ENCODE measurements around the gene ZCCHC7.
"Not testable (repeated sequence)": the region's sequence is repeated elsewhere in the genome, so short reads cannot be mapped to it uniquely, and the experiment has no call there.

ZCCHC7 gene

DNA sequence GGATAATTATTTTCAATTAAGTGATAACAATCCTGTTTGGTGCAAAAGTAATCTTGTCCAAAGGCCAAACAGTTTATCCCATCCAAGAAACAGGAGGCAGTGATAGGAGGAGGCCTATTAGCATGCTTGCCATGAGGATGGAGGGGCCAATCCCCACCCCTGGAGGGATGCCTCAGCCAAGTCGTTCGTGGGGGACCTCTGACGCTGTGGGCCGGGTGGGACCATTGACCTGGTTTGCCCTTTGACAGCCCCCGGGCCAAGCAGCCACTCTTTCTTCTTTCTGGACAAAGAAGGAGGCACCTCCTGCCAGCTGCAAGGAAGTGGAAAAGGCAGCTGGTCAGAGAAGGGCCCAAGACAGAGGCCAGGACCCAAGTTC, 262.6 kb downstream of the ZCCHC7 start:
- Histone ChIP-seq H2AFZ (ENCODE audit: low read depth, low read length) (no peak overlapping the region), H3K9me3 (ENCODE audit: low read length) (peaks cover 2% of the 10 kb centered on the region), H3K36me3 (ENCODE audit: insufficient read depth, low read length) (no peaks in the 10 kb centered on the region), H3K4me1 (ENCODE audit: insufficient read depth, low read length) (no peaks in the 10 kb centered on the region), H3K27me3 (ENCODE audit: insufficient read depth, low read length) (no peaks in the 10 kb centered on the region), H3K4me3 (ENCODE audit: low read length) (no peak overlapping the region)

DNA sequence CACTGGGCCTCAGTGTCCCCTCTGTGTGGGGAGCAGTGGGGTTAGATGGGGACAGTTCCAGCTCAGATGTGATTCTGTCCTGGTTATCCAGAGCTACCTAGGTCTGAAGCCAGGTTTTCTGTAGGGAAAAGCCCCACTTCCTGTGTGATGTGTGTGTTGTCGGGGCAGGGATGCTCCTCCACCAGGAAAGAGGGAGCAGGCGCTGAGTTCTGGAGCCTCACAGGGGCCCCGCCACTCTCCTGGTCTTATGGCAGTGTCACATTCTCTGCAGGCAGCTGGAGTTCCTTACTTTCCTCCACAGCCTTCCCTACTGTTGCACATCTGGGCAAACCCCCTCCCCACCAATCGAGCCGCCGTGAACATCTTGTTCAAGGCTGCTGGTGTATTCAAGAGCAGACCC, 263.0 kb downstream of the ZCCHC7 start:
- H2AFZ ChIP-seq (ENCODE audit: low read depth, low read length): no peak overlapping the region
- no peaks in the 10 kb centered on the region for H3K4me1 ChIP-seq (ENCODE audit: insufficient read depth, low read length)
- H3K4me3 ChIP-seq (ENCODE audit: low read length): no peak overlapping the region
- no peaks in the 10 kb centered on the region for H3K36me3 ChIP-seq (ENCODE audit: insufficient read depth, low read length)
- H3K27me3 ChIP-seq (ENCODE audit: insufficient read depth, low read length): no peaks in the 10 kb centered on the region
- H3K9me3 ChIP-seq (ENCODE audit: low read length): peaks cover 2% of the 10 kb centered on the region

DNA sequence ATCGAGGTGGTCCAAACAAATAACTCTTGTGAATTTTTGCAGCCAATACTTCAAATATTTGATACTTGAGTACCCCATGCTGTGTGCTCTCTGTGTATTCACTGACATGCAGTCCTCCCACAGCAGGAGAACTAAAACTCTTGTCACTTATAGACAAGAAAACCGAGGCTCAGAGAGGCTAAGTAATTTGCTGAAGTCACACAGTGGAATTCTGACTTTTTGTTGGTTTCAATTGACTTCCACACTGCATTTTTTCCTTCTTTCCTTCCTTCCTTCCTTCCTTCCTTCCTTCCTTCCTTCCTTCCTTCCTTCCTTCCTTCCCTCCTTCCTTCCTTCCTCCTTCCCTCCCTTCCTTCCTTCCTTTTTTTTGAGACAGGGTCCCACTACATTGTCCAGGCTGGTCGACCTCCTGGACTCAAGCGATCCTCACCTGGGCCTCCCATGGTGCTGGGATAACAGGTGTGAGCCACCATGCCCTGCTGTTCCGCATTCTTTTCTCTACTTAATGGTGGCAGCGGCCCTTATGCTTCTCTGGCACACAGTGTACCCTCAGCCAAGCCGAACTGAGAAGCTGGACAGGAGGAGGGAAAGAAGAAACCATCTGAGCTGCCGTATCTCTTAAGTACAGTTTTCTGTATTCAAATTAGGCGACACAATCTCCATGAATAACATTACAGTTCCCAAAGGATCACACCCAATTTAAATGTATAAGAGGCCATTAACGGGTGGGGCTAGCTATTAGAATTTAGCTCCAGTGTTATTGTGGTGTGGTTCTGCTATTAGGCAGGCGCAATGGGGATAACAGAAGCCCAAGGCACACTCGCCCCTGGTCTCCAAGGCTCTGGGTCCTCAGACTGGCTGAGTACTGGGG, 263.7 kb downstream of the ZCCHC7 start:
- H3K4me1 ChIP-seq (ENCODE audit: insufficient read depth, low read length): no peaks in the 10 kb centered on the region
- H2AFZ ChIP-seq (ENCODE audit: low read depth, low read length): no peak overlapping the region
- no peaks in the 10 kb centered on the region for H3K36me3 ChIP-seq (ENCODE audit: insufficient read depth, low read length)
- H3K9me3 ChIP-seq (ENCODE audit: low read length): peaks cover 2% of the 10 kb centered on the region
- no peaks in the 10 kb centered on the region for H3K27me3 ChIP-seq (ENCODE audit: insufficient read depth, low read length)
- H3K4me3 ChIP-seq (ENCODE audit: low read length): no peak overlapping the region

GRCh38 chr9:37385286-37385685, 264.9 kb downstream of the ZCCHC7 start:
- no peak overlapping the region for H3K4me3 ChIP-seq (ENCODE audit: low read length)

DNA sequence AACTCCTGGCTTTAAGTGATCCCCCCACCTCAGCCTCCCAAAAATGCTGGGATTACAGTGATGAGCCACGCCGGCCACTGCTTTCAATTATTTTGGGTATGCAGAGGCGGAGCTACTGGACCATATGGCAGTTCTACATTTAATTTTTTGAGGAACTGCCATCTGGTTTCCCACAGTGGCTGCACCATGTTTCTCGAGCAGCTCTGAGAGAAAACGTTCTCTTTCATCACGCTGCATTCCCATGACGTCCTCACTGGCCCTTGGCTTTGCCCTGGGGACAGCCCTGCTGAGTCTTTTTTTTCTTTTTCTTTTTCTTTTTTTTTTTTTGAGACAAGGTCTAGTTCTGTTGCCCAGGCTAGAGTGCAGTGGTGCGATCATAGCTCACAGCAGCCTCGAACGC, 266.6 kb downstream of the ZCCHC7 start:
- Histone ChIP-seq H3K9me3 (ENCODE audit: low read length) (peaks cover 2% of the 10 kb centered on the region), H2AFZ (ENCODE audit: low read depth, low read length) (no peak overlapping the region), H3K4me3 (ENCODE audit: low read length) (no peak overlapping the region), H3K4me1 (ENCODE audit: insufficient read depth, low read length) (no peaks in the 10 kb centered on the region), H3K36me3 (ENCODE audit: insufficient read depth, low read length) (no peaks in the 10 kb centered on the region), H3K27me3 (ENCODE audit: insufficient read depth, low read length) (no peaks in the 10 kb centered on the region)

More at GRCh38 chr9:37385286-37385685, 264.9 kb downstream of the ZCCHC7 start:
- Histone ChIP-seq H3K36me3 (ENCODE audit: insufficient read depth, low read length) (no peaks in the 10 kb centered on the region), H3K27me3 (ENCODE audit: insufficient read depth, low read length) (no peaks in the 10 kb centered on the region), H3K4me1 (ENCODE audit: insufficient read depth, low read length) (no peaks in the 10 kb centered on the region), H3K9me3 (ENCODE audit: low read length) (peaks cover 2% of the 10 kb centered on the region), H2AFZ (ENCODE audit: low read depth, low read length) (no peak overlapping the region)

- H3K4me3 ChIP-seq (ENCODE audit: low read length): no peak overlapping the region
- no peaks in the 10 kb centered on the region for H3K9me3 ChIP-seq (ENCODE audit: low read length)
- no peak overlapping the region for H2AFZ ChIP-seq (ENCODE audit: low read depth, low read length)
- H3K27me3 ChIP-seq (ENCODE audit: insufficient read depth, low read length): no peaks in the 10 kb centered on the region
- H3K36me3 ChIP-seq (ENCODE audit: insufficient read depth, low read length): no peaks in the 10 kb centered on the region
- H3K4me1 ChIP-seq (ENCODE audit: insufficient read depth, low read length): no peaks in the 10 kb centered on the region
These were observed 270.4 kb downstream of the ZCCHC7 start for GRCh38 chr9:37390759-37391158.

- Histone ChIP-seq H3K4me3 (ENCODE audit: low read length) (no peak overlapping the region), H3K36me3 (ENCODE audit: insufficient read depth, low read length) (no peaks in the 10 kb centered on the region), H2AFZ (ENCODE audit: low read depth, low read length) (no peak overlapping the region), H3K9me3 (ENCODE audit: low read length) (no peaks in the 10 kb centered on the region), H3K27me3 (ENCODE audit: insufficient read depth, low read length) (no peaks in the 10 kb centered on the region), H3K4me1 (ENCODE audit: insufficient read depth, low read length) (no peaks in the 10 kb centered on the region)
These were observed 271.9 kb downstream of the ZCCHC7 start for GRCh38 chr9:37392272-37392671.

- H3K27me3 ChIP-seq (ENCODE audit: insufficient read depth, low read length): no peaks in the 10 kb centered on the region
- H2AFZ ChIP-seq (ENCODE audit: low read depth, low read length): no peak overlapping the region
- no peaks in the 10 kb centered on the region for H3K9me3 ChIP-seq (ENCODE audit: low read length)
- H3K36me3 ChIP-seq (ENCODE audit: insufficient read depth, low read length): no peaks in the 10 kb centered on the region
- H3K4me1 ChIP-seq (ENCODE audit: insufficient read depth, low read length): no peaks in the 10 kb centered on the region
- no peak overlapping the region for H3K4me3 ChIP-seq (ENCODE audit: low read length)
These were observed 274.9 kb downstream of the ZCCHC7 start for GRCh38 chr9:37395229-37395628.

- no peaks in the 10 kb centered on the region for H3K27me3 ChIP-seq (ENCODE audit: insufficient read depth, low read length)
- H3K4me3 ChIP-seq (ENCODE audit: low read length): no peak overlapping the region
- no peaks in the 10 kb centered on the region for H3K4me1 ChIP-seq (ENCODE audit: insufficient read depth, low read length)
- no peak overlapping the region for H2AFZ ChIP-seq (ENCODE audit: low read depth, low read length)
- H3K36me3 ChIP-seq (ENCODE audit: insufficient read depth, low read length): no peaks in the 10 kb centered on the region
- no peaks in the 10 kb centered on the region for H3K9me3 ChIP-seq (ENCODE audit: low read length)
These were observed 275.3 kb downstream of the ZCCHC7 start for GRCh38 chr9:37395663-37396062.

- not testable (repeated sequence) for H3K4me3 ChIP-seq (ENCODE audit: low read length); H2AFZ ChIP-seq (ENCODE audit: low read depth, low read length); H3K9me3 ChIP-seq (ENCODE audit: low read length); H3K27me3 ChIP-seq (ENCODE audit: insufficient read depth, low read length); H3K36me3 ChIP-seq (ENCODE audit: insufficient read depth, low read length); H3K4me1 ChIP-seq (ENCODE audit: insufficient read depth, low read length)
These were observed 277.6 kb downstream of the ZCCHC7 start for GRCh38 chr9:37397948-37398347.

- Histone ChIP-seq H3K4me1 (ENCODE audit: insufficient read depth, low read length) (no peaks in the 10 kb centered on the region), H3K4me3 (ENCODE audit: low read length) (no peak overlapping the region), H3K36me3 (ENCODE audit: insufficient read depth, low read length) (no peaks in the 10 kb centered on the region), H3K9me3 (ENCODE audit: low read length) (no peaks in the 10 kb centered on the region), H2AFZ (ENCODE audit: low read depth, low read length) (no peak overlapping the region), H3K27me3 (ENCODE audit: insufficient read depth, low read length) (no peaks in the 10 kb centered on the region)
These were observed 278.2 kb downstream of the ZCCHC7 start for GRCh38 chr9:37398464-37399025.

GRCh38 chr9:37399336-37399735, 279.0 kb downstream of the ZCCHC7 start:
- no peaks in the 10 kb centered on the region for H3K27me3 ChIP-seq (ENCODE audit: insufficient read depth, low read length)
- H2AFZ ChIP-seq (ENCODE audit: low read depth, low read length): no peak overlapping the region
- H3K4me3 ChIP-seq (ENCODE audit: low read length): no peak overlapping the region
- no peaks in the 10 kb centered on the region for H3K4me1 ChIP-seq (ENCODE audit: insufficient read depth, low read length)
- no peaks in the 10 kb centered on the region for H3K36me3 ChIP-seq (ENCODE audit: insufficient read depth, low read length)
- no peaks in the 10 kb centered on the region for H3K9me3 ChIP-seq (ENCODE audit: low read length)

DNA sequence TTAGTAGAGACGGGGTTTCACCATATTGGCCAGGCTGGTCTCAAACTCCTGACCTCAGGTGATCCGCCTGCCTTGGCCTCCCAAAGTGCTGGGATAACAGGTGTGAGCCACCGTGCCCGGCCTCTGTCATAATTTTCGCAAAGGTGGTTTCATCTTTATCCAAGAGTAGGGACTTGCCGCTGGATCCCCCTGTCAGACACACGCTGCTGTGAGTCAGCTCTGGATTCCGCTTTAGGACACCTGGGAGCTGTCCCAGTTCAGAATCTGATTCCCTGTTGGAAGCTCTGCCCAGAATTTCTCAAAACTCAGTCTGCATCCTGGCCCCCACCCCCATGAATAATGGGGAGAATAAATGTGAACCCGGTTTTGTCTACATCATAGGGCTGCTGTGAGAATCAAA, 284.2 kb downstream of the ZCCHC7 start:
- H3K9me3 ChIP-seq (ENCODE audit: low read length): no peaks in the 10 kb centered on the region
- H3K27me3 ChIP-seq (ENCODE audit: insufficient read depth, low read length): no peaks in the 10 kb centered on the region
- no peaks in the 10 kb centered on the region for H3K4me1 ChIP-seq (ENCODE audit: insufficient read depth, low read length)
- no peaks in the 10 kb centered on the region for H3K36me3 ChIP-seq (ENCODE audit: insufficient read depth, low read length)
- no peak overlapping the region for H2AFZ ChIP-seq (ENCODE audit: low read depth, low read length)
- no peak overlapping the region for H3K4me3 ChIP-seq (ENCODE audit: low read length)

DNA sequence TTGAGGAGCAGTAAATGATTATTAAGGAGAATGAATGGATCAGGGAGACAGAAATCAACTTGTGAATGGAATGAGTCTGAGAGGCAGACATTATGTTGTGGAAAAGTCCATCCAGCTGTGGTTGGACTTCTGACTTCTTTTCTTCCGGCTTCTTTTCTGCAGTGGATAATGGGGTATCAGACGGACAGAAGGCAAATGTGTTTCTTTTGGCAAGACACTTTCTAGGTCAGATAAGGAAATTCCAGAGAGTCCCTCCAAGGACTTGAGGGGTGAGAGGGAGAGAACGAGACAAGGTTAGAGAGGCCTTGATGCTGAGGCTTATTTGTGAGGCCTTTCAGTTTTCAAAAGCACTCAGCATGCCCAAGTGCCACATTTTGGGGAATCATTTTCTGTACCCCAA, 285.0 kb downstream of the ZCCHC7 start:
- H3K27me3 ChIP-seq (ENCODE audit: insufficient read depth, low read length): no peaks in the 10 kb centered on the region
- no peak overlapping the region for H3K4me3 ChIP-seq (ENCODE audit: low read length)
- H3K4me1 ChIP-seq (ENCODE audit: insufficient read depth, low read length): no peaks in the 10 kb centered on the region
- H2AFZ ChIP-seq (ENCODE audit: low read depth, low read length): no peak overlapping the region
- no peaks in the 10 kb centered on the region for H3K9me3 ChIP-seq (ENCODE audit: low read length)
- no peaks in the 10 kb centered on the region for H3K36me3 ChIP-seq (ENCODE audit: insufficient read depth, low read length)
